DMS53 (cell line): ENCODE results near the gene LIMA1.
"Not testable (repeated sequence)": the region's sequence is repeated elsewhere in the genome, so short reads cannot be mapped to it uniquely, and the experiment has no call there.

Experiments used
- DNase-seq: peaks from one replicate; lab custom pipeline; 2025; lab: John Stamatoyannopoulos, UW

Gene LIMA1

DNA sequence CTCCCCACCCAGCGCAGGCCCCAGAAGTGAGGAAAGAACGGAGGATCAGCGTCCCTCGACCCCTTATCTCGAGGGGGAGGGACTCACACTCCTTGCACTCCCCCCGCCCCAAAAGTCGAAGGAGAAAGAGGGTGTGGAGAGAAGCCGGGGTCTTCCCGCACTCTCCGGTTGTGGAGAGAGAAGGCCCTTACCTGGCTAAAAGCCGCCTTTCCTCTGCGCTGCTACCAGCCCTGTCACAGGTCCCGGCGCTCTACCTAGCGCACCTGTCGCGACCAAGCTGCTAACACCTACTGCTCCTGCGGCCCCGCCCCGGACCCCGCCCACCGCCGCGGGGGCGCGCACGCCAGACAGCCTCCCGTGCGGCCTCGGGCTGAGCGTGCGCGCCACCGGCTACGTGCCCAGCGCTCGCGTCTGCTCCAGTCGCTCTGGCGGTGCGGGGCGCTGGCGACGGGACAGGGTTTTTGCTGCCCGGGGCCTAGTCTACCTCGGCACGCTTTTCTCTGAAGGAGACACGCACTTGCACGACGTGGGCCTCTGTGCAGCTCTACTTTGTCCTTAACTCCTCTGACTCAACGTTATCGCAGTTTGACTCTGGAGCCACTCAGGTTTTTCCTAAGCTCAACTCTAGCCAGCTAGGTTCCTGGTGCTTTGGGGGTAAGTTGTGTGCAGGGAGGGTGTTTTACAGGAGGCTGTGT, at the start of gene LIMA1:
Gene LIMA1 (minus strand): TSS at position 292 of the 695 bp plus-strand sequence. CDS start 34,769 bp downstream, outside the sequence.
- DNase-seq: peak; percentile 97

DNA sequence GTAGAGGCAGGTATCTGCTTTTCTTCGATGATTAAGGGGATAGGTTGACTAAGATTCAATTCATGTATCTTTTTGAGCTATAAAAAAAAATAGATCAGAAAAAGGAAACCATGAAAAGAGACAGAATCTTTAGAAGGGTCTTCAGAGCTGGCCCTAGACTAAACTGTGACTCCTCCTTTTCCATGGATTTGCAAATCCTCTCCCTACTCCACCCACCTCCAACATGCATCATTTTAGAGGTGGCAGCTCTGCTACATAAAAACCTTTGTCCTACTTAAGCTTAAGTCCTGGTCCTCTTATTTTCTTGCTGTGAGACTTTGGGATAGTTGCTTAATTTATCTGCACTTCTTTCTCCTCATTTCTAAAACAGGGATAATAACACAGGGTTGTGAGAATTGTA, 48.4 kb upstream of the LIMA1 start:
- DNase-seq: no peak

GRCh38 chr12:50328664-50329063, 45.3 kb upstream of the LIMA1 start:
- not testable (repeated sequence) for DNase-seq

DNA sequence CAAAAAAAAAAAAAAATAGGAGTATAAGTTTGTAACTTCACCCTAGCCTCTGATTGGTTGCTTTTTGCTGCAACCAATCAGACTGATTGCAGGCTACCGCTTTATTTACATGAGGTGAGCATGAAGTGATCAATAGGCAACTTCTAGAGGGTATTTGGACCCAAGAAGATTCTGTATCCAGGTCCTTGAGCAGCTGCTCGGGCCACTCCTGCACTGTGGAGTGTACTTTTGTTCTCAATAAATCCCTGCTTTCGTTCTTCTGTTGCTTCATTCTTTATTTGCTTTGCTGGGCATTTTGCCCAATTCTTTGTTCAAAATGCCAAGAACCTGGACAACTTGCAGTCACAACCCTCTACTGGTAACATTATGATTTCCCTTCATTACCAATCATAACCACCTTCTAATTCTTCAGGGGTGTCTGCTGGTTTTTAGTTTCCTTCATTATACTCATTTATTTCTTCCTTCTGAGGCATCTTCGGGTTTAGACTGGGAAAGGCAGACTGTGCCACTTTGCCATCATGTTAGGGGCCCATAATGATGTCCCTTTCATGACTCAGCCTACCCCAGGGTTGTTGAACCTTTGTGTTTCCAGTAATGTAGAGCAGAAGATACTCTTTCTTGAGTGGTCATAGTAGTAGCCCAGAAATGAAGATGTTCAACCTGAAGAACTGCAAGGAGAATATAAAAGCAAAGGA, 43.4 kb upstream of the LIMA1 start:
- DNase-seq: peak; percentile 45

- no peak for DNase-seq
Observed at GRCh38 chr12:50325890-50326391, 42.6 kb upstream of the LIMA1 start.

DNA sequence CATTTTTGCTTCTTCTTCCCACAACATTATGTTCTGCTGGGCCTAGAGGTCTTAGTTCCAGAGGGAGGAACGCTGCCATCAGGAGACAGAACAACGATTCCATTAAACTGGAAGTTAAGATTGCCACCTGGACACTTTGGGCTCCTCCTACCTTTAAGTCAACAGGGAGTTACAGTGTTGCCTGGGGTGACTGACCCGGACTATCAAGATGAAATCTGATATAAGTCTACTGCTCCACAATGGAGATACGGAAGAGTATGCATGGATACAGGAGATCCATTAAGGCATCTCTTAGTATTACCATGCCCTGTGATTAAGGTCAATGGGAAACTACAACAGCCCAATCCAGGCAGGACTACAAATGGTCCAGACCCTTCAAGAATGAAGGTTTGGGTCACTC, 41.5 kb upstream of the LIMA1 start:
- DNase-seq: peak; percentile 16

GRCh38 chr12:50324077-50324476, 40.8 kb upstream of the LIMA1 start:
- DNase-seq: not testable (repeated sequence)

GRCh38 chr12:50322206-50322605, 38.9 kb upstream of the LIMA1 start:
- DNase-seq: no peak

GRCh38 chr12:50317203-50317602, 33.9 kb upstream of the LIMA1 start:
- DNase-seq: no peak

GRCh38 chr12:50315803-50316202, 32.5 kb upstream of the LIMA1 start:
- DNase-seq: no peak

DNA sequence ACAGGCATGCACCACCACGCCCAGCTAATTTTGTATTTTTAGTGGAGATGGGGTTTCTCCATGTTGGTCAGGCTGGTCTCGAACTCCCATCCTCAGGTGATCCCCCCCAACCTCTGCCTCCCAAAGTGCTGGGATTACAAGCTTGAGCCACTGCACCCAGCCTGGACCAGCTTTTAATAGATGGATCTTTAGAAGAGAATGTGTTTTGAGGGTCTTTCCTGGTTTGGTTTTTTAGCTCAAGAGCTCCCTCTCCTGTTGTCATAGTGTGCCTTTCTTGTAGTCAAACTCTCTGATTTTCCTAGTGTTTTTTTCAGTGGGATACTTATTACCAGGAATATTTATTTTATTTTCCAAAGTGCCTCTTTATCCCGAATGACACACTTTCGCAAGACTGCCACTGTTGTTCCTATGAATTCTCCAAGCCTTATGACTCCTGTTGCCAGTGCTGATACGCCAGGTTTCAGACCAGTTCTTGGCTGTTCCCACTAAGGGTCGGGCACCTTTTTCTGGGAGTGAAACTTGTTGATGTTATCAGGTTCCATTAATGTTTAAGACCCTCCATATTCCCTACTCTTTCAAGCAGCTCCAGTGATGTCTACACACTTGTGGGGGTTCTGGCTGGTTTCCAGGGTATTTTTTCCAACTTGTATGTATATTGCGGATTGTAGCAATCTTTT, 31.5 kb upstream of the LIMA1 start:
- DNase-seq: peak; percentile 55

DNA sequence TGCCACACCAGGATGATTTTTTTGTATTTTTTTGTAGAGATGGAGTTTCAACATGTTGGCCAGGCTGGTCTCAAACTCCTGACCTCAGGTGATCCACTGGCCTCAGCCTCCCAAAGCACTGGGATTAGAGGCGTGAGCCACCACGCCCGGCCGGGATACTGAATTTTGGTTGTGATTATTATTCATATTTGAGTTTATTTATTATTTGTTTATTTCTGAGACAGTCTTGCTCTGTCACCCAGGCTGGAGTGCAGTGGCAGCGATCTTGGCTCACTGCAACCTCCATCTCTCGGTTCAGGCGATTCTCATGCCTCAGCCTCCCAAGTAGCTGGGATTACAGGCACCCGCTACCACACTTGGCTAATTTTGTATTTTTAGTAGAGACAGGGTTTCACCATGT, 30.7 kb upstream of the LIMA1 start:
- DNase-seq: not testable (repeated sequence)

GRCh38 chr12:50313256-50313931, 30.1 kb upstream of the LIMA1 start:
- DNase-seq: no peak

GRCh38 chr12:50311858-50312609, 28.7 kb upstream of the LIMA1 start:
- peak; percentile 64 for DNase-seq

DNA sequence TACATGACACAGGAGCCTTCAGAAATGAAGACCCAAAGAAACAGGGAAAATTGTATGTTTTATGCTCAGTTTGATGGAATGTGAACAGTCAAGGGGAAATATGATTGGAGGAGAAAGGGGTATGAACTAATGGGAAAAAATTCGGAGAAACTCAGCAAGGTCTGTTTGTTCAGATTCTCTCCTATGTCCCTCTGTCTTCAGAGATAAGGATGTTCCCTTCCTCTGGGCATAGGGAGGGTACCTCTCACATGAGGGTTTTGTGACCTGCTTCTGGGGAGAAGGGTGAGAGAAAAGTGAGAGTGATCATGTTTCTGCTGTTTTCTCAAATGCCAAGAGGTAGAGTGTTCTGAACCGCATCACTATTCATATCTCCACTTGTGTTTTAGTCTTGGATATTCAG, 26.6 kb upstream of the LIMA1 start:
- DNase-seq: no peak

DNA sequence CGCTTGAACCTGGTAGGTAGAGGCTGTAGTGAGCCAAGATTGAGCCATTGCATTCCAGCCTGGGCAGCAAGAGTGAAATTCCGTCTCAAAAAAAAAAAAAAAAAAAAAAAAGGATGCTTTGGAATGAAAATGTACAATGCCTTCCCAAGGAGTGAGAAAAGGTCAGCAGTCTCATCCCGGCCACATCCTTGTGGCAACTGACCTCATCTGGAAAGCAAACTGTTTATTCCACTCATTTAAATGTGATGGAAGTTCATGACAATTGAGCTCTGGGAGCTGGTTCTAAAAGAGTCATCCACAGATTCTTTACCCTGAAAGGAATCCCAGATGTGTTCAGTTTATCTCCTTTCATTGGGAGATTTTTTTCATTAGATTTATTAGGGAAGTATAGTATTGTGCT, 19.4 kb upstream of the LIMA1 start:
- no peak for DNase-seq

GRCh38 chr12:50297996-50298395, 14.7 kb upstream of the LIMA1 start:
- peak; percentile 40 for DNase-seq

DNA sequence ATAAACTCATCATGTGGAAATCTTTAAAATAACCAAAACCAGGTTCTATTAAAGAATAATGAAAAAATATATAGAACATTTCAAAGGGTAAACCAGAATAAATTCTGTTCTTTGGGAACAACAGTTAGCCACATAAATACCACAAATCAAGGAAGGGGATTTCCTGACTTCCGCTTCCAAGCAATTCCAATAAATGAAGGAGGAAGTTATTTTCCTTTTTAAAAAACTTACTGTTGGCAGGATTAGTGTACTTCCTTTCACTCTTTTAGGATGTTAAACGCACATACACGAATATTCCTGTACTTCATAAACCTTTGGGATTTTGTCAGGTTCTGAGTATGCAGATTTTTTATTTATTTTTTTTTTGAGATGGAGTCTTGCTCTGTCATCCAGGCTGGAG, 13.7 kb upstream of the LIMA1 start:
- no peak for DNase-seq

DNA sequence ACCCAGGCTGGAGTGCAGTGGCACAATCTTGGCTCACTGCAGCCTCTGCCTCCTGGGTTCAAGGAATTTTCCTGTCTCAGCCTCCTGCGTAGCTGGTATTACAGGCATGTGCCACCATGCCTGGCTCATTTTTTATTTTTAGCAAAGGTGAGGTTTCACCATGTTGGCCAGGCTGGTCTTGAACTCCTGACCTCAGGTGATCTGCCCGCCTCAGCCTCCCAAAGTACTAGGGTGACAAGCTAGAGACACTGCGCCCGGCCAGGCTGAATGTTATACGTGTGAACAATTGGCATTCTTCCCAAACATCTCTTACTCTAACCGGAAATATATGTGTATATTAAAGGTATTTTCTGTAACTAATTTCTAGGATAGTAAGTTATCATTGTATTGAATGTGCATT, 13.2 kb upstream of the LIMA1 start:
- no peak for DNase-seq

- no peak for DNase-seq
Observed at GRCh38 chr12:50291377-50291776, 8.1 kb upstream of the LIMA1 start.

GRCh38 chr12:50290692-50291091, 7.4 kb upstream of the LIMA1 start:
- DNase-seq: not testable (repeated sequence)

DNA sequence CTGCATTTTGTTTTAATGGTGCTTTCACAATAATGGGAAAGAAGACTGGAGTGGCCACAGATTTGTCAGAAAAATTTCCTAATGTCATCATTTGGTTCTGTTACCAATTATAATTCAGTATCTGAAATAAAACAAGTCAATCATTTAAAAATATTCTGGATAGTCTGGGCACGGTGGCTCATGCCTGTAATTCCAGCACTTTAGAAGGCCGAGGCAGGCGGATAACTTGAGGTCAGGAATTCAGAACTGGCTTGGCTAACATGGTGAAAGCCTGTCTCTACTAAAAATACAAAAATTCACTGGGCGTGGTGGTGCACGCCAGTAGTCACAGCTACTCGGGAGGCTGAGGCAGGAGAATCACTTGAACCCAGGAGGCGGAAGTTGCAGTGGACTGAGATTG, 4.0 kb upstream of the LIMA1 start:
- no peak for DNase-seq
